ENCODE results near the gene AOC3. TPM values are rescaled to one million over a fixed set of nuclear protein-coding genes. Genes with fewer than 3 reads are reported as not detected.

AOC3 gene
- polyA plus RNA-seq (2013) = 0.07 TPM

GRCh38 chr17:42850954-42851353 lies at the start of gene AOC3:
Gene AOC3 (plus strand): TSS chr17:42851199. CDS start chr17:42851344, 145 bp downstream.
- ChIA-PET POLR2A (no interaction called here), CTCF (interaction anchor here (1.6 to 10.6 kb wide), 2 partner anchors 81 to 88 kb away, joined by 6 to 101 read pairs; no protein-coding TSS in a partner anchor)
- Histone ChIP-seq H3K4me1 (ENCODE audit: control extremely low read depth in 1 of 4, control insufficient read depth in 4 of 4, insufficient read depth in 4 of 4, low read length in 3 of 4) (no peaks in the 10 kb centered on the region), H3K27ac (ENCODE audit: insufficient read depth in 1 of 2, low read depth in 1 of 2, low read length in 2 of 2, poor library complexity in 1 of 2, severe bottlenecking in 2 of 2) (no peak within 1 kb of the TSS), H3K27me3 (replicated peaks in 2 of 5; ENCODE audit: control insufficient read depth in 4 of 5, insufficient read depth in 5 of 5, low read length in 4 of 5) (no peaks in the 10 kb centered on the region), H3K4me3 (ENCODE audit: control insufficient read depth in 1 of 7, extremely low read depth in 1 of 7, insufficient read depth in 4 of 7, low read depth in 2 of 7, low read length in 6 of 7) (no peak within 1 kb of the TSS), H3K36me3 (ENCODE audit: control insufficient read depth in 4 of 4, insufficient read depth in 4 of 4, low read length in 3 of 4) (peaks cover 0 to 2% (median 0%) of the 10 kb centered on the region in 4 experiments), H3K9me3 (ENCODE audit: control extremely low read depth in 1 of 5, control insufficient read depth in 4 of 5, insufficient read depth in 2 of 5, low read depth in 1 of 5, low read length in 4 of 5) (no peaks in the 10 kb centered on the region)
- WGBS (ENCODE audit: insufficient coverage) = 88% methylated on average over 9 of the region's 9 CpGs
- no peak for DNase-seq

GRCh38 chr17:42803074-42803883 lies 47.7 kb upstream of the AOC3 start:
- CTCF ChIA-PET = interaction anchor here (1.2 to 1.6 kb wide), 3 partner anchors 12 to 16 kb away, joined by 3 to 5 read pairs (median 3); no protein-coding TSS in a partner anchor
- POLR2A ChIA-PET = interaction anchor here (0.6 to 1.0 kb wide), 3 partner anchors 8 to 1284 kb away, joined by 3 to 5 read pairs (median 3); no protein-coding TSS in a partner anchor

DNA sequence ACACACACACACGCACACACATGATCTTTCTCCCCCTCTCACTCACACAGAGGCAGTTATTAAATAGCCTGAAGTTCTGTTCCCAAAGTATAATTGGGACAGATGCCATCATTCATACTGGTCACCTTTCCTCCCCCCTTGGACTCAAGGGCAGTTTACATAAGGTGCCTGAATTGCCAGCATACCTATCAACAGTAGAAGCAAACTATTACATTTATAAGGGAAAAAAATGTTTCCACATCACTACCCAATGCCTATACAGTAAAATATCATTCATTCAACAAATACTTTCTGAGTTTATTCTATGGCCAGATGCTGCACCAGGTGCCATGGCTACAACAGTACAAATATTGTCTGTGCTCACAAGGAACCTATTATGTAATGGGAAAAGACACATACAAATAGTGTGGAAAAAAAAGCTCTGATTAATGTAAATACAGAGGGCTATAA lies 46.1 kb upstream of the AOC3 start:
- Histone ChIP-seq H3K27ac (ENCODE audit: insufficient read depth in 1 of 2, low read depth in 1 of 2, low read length in 2 of 2, poor library complexity in 1 of 2, severe bottlenecking in 2 of 2) (no peak overlapping the region), H3K4me3 (ENCODE audit: control insufficient read depth in 1 of 7, extremely low read depth in 1 of 7, insufficient read depth in 4 of 7, low read depth in 2 of 7, low read length in 6 of 7) (no peak overlapping the region), H3K36me3 (ENCODE audit: control insufficient read depth in 4 of 4, insufficient read depth in 4 of 4, low read length in 3 of 4) (peaks cover 3 to 9% (median 6%) of the 10 kb centered on the region in 4 experiments), H3K4me1 (ENCODE audit: control extremely low read depth in 1 of 4, control insufficient read depth in 4 of 4, insufficient read depth in 4 of 4, low read length in 3 of 4) (no peaks in the 10 kb centered on the region), H3K9me3 (ENCODE audit: control extremely low read depth in 1 of 5, control insufficient read depth in 4 of 5, insufficient read depth in 2 of 5, low read depth in 1 of 5, low read length in 4 of 5) (no peaks in the 10 kb centered on the region), H3K27me3 (replicated peaks in 2 of 5; ENCODE audit: control insufficient read depth in 4 of 5, insufficient read depth in 5 of 5, low read length in 4 of 5) (no peaks in the 10 kb centered on the region)
- ChIA-PET CTCF (interaction anchor here (0.7 to 1.0 kb wide), 3 partner anchors 10 to 32 kb away, joined by 3 to 6 read pairs (median 3); partner anchors contain the start of gene VPS25), POLR2A (no interaction called here)
- no CpG with 5 or more reads among the region's 1 CpG for WGBS (ENCODE audit: insufficient coverage)
- no peak for DNase-seq

More at GRCh38 chr17:42803074-42803883, 47.7 kb upstream of the AOC3 start:
- no CpG with 5 or more reads among the region's 2 CpGs for WGBS (ENCODE audit: insufficient coverage)
- no peak for DNase-seq
- no peaks in the 10 kb centered on the region for H3K9me3 ChIP-seq (ENCODE audit: control extremely low read depth in 1 of 5, control insufficient read depth in 4 of 5, insufficient read depth in 2 of 5, low read depth in 1 of 5, low read length in 4 of 5)
- no peak overlapping the region for H3K27ac ChIP-seq (ENCODE audit: insufficient read depth in 1 of 2, low read depth in 1 of 2, low read length in 2 of 2, poor library complexity in 1 of 2, severe bottlenecking in 2 of 2)
- no peak overlapping the region for H3K4me3 ChIP-seq (ENCODE audit: control insufficient read depth in 1 of 7, extremely low read depth in 1 of 7, insufficient read depth in 4 of 7, low read depth in 2 of 7, low read length in 6 of 7)
- H3K4me1 ChIP-seq (ENCODE audit: control extremely low read depth in 1 of 4, control insufficient read depth in 4 of 4, insufficient read depth in 4 of 4, low read length in 3 of 4) = peaks cover 0 to 6% (median 2%) of the 10 kb centered on the region in 4 experiments
- H3K36me3 ChIP-seq (ENCODE audit: control insufficient read depth in 4 of 4, insufficient read depth in 4 of 4, low read length in 3 of 4) = no peaks in the 10 kb centered on the region
- H3K27me3 ChIP-seq (replicated peaks in 2 of 5; ENCODE audit: control insufficient read depth in 4 of 5, insufficient read depth in 5 of 5, low read length in 4 of 5) = no peaks in the 10 kb centered on the region

DNA sequence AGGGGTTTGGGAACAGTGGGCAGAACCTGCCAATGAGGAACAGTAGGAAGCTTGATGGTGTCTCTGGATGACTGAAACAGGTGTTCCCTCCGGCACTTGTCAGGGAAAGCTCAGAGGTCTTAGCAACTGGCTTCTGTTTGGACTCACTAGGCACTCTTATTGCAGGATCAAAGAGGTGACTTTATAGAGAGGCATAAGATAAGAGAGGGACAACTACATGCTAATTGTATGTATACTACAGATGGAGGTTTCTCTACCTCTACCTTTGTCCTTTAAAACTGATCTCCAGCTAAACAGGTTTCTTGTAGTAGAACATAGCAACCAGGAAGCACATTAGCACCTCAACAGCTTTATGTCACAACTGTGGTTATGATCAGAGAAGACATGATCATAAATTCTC lies 44.8 kb upstream of the AOC3 start:
- H3K27me3 ChIP-seq (replicated peaks in 2 of 5; ENCODE audit: control insufficient read depth in 4 of 5, insufficient read depth in 5 of 5, low read length in 4 of 5) = no peaks in the 10 kb centered on the region
- CTCF ChIA-PET = interaction anchor here (1.0 to 6.6 kb wide), 2 partner anchors 15 to 33 kb away, joined by 3 to 51 read pairs; partner anchors contain the start of genes BECN1 and VPS25
- POLR2A ChIA-PET = no interaction called here
- no peaks in the 10 kb centered on the region for H3K4me1 ChIP-seq (ENCODE audit: control extremely low read depth in 1 of 4, control insufficient read depth in 4 of 4, insufficient read depth in 4 of 4, low read length in 3 of 4)
- no CpG with 5 or more reads among the region's 1 CpG for WGBS (ENCODE audit: insufficient coverage)
- no peak for DNase-seq
- H3K27ac ChIP-seq (ENCODE audit: insufficient read depth in 1 of 2, low read depth in 1 of 2, low read length in 2 of 2, poor library complexity in 1 of 2, severe bottlenecking in 2 of 2) = no peak overlapping the region
- no peak overlapping the region for H3K4me3 ChIP-seq (ENCODE audit: control insufficient read depth in 1 of 7, extremely low read depth in 1 of 7, insufficient read depth in 4 of 7, low read depth in 2 of 7, low read length in 6 of 7)
- H3K9me3 ChIP-seq (ENCODE audit: control extremely low read depth in 1 of 5, control insufficient read depth in 4 of 5, insufficient read depth in 2 of 5, low read depth in 1 of 5, low read length in 4 of 5) = no peaks in the 10 kb centered on the region
- peaks cover 6 to 21% (median 14%) of the 10 kb centered on the region in 4 experiments for H3K36me3 ChIP-seq (ENCODE audit: control insufficient read depth in 4 of 4, insufficient read depth in 4 of 4, low read length in 3 of 4)

DNA sequence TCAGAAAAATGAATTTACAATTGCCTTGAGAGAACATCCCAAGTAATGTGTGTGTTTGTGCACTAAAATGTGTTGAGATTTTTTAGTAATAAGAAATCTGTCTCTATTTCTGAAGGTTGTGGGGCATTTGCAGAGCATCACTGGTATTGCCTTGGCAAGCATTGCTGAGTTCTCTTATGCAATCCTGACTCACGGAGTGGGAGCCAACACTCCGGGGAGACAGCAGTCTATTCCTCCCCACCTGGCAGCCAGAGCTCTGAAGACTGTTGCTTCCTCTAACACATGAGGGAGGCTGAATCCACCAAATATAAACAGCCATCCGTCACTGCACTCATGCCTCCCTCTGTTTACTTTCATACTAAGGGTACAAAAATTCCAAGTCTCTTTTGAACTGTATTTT lies 41.7 kb upstream of the AOC3 start:
- DNase-seq = no peak
- H3K27ac ChIP-seq (ENCODE audit: insufficient read depth in 1 of 2, low read depth in 1 of 2, low read length in 2 of 2, poor library complexity in 1 of 2, severe bottlenecking in 2 of 2) = no peak overlapping the region
- 94% methylated on average over 3 of the region's 3 CpGs for WGBS (ENCODE audit: insufficient coverage)
- no peaks in the 10 kb centered on the region for H3K4me1 ChIP-seq (ENCODE audit: control extremely low read depth in 1 of 4, control insufficient read depth in 4 of 4, insufficient read depth in 4 of 4, low read length in 3 of 4)
- no peaks in the 10 kb centered on the region for H3K9me3 ChIP-seq (ENCODE audit: control extremely low read depth in 1 of 5, control insufficient read depth in 4 of 5, insufficient read depth in 2 of 5, low read depth in 1 of 5, low read length in 4 of 5)
- H3K4me3 ChIP-seq (ENCODE audit: control insufficient read depth in 1 of 7, extremely low read depth in 1 of 7, insufficient read depth in 4 of 7, low read depth in 2 of 7, low read length in 6 of 7) = no peak overlapping the region
- H3K36me3 ChIP-seq (ENCODE audit: control insufficient read depth in 4 of 4, insufficient read depth in 4 of 4, low read length in 3 of 4) = peaks cover 16 to 35% (median 26%) of the 10 kb centered on the region in 4 experiments
- H3K27me3 ChIP-seq (replicated peaks in 2 of 5; ENCODE audit: control insufficient read depth in 4 of 5, insufficient read depth in 5 of 5, low read length in 4 of 5) = no peaks in the 10 kb centered on the region
- ChIA-PET CTCF (interaction anchor here (1.3 to 6.6 kb wide), 2 partner anchors 12 to 15 kb away, joined by 3 to 51 read pairs; partner anchors contain the start of gene BECN1), POLR2A (interaction anchor here (0.6 kb wide), 1 partner anchor 16 kb away, joined by 3 read pairs; no protein-coding TSS in a partner anchor)

DNA sequence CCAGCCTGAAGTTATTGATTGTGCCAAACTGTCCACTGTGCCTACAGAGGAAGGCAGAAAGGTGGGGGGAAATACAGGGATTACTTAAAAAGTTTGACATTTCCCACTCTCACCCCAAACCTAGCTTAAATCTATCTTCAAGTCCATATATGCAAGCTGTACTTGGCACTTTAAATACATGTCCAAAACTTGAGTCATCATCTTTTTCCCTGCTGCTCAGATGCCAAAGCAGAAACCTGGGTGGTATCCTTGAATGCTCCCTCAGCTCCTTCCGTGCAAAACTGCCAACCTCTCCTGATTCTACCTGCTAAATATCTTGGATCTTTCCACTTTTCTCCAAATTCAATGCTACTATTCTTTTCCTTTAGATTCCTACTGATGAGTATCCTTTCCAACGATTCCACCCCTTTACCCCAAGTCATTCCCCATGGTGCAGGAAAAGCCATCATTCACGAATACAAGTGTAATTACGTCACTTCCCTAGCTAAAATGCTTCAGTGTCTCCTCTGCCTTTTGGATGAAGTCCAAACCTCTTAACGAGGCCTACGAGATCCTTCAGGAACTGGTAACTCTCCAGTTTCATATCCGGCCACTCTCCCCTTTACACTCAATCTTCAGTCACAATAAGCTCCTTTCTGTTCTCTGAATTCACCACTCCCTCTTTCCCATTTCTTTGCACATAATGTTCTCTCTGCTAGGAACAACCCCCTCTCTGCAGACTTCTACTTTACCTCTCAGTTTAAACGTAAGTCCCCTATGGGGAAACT lies 36.2 kb upstream of the AOC3 start:
- Histone ChIP-seq H3K27ac (ENCODE audit: insufficient read depth in 1 of 2, low read depth in 1 of 2, low read length in 2 of 2, poor library complexity in 1 of 2, severe bottlenecking in 2 of 2) (no peak overlapping the region), H3K4me3 (ENCODE audit: control insufficient read depth in 1 of 7, extremely low read depth in 1 of 7, insufficient read depth in 4 of 7, low read depth in 2 of 7, low read length in 6 of 7) (no peak overlapping the region), H3K4me1 (ENCODE audit: control extremely low read depth in 1 of 4, control insufficient read depth in 4 of 4, insufficient read depth in 4 of 4, low read length in 3 of 4) (no peaks in the 10 kb centered on the region), H3K36me3 (ENCODE audit: control insufficient read depth in 4 of 4, insufficient read depth in 4 of 4, low read length in 3 of 4) (peaks cover 34 to 82% (median 64%) of the 10 kb centered on the region in 4 experiments), H3K27me3 (replicated peaks in 2 of 5; ENCODE audit: control insufficient read depth in 4 of 5, insufficient read depth in 5 of 5, low read length in 4 of 5) (no peaks in the 10 kb centered on the region), H3K9me3 (ENCODE audit: control extremely low read depth in 1 of 5, control insufficient read depth in 4 of 5, insufficient read depth in 2 of 5, low read depth in 1 of 5, low read length in 4 of 5) (no peaks in the 10 kb centered on the region)
- CTCF ChIA-PET = interaction anchor here (0.6 to 1.2 kb wide), 4 partner anchors 10 to 686 kb away, joined by 3 to 5 read pairs (median 3); partner anchors contain the start of gene BECN1
- no peak for DNase-seq
- POLR2A ChIA-PET = interaction anchor here (1.5 kb wide), 1 partner anchor 12 kb away, joined by 3 read pairs; no protein-coding TSS in a partner anchor
- WGBS (ENCODE audit: insufficient coverage) = 92% methylated on average over 8 of the region's 8 CpGs

Data from common myeloid progenitor, CD34-positive (primary cell).